AG04449 (cell line): Measurements from ENCODE around the gene PAQR5.

Source experiments
- CTCF ChIA-PET: fragments of 350-600 bp; formaldehyde crosslinking; extraction: SDS; loops from one replicate; lab custom pipeline; 2021; ENCODE audit warnings: antibody characterized with exemption; lab: Yijun Ruan, JAX
- POLR2A ChIA-PET: fragments of 400-600, 350-600 bp; formaldehyde crosslinking; extraction: SDS; loops from one replicate; lab custom pipeline; 2020; ENCODE audit warnings: antibody characterized with exemption, inconsistent platforms; lab: Yijun Ruan, JAX
- DNase-seq: peaks from one replicate; pipeline ENCODE4 v3.0.0-alpha.2; 2010; ENCODE audit warnings: low read depth, low spot score
- H3K4me3 ChIP-seq: 2 replicates; pipeline ENCODE4 v1.5.1; 2011; ENCODE audit warnings: low read depth, mild to moderate bottlenecking, control low read depth, low read length
- CTCF ChIP-seq: IDR thresholded peaks from one replicate; pipeline ENCODE4 v1.5.1; 2011; ENCODE audit warnings: mild to moderate bottlenecking, moderate library complexity, low read length, control low read depth, inconsistent platforms; ENCODE audit not compliant: insufficient read depth; ENCODE audit errors: missing control alignments

Gene PAQR5

DNA sequence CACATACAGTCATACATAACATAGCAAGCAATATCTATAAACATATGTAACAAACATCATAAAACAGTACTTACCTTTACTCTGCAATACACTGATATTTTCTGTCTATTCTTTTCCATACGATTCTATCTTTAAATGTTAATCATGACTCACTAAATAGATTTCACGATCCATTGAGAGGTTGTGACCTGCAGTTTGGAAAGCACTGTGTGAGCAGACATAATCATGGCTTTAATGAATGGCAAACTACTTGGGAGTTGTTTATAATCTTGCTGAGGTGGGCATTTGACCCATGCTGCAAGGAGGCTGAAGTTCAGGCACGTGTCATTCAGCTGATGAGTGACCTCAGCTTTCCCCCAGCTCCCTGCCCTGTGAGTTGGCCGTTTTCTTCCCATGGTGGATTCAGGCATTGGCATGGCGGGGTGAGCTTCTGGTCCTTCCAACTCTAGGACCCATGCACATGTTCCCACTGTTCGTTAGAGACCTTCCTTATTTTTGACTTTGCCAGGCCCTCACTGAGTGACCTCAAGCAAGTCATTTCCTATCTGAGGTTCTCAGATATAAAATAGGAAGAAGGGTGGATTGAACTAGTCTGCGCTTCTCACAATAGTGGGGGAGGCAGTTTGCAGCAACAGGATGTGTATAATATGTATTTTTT, 41.7 kb downstream of the PAQR5 start:
- no peak for TF ChIP-seq CTCF
- H3K4me3 ChIP-seq, result no peak overlapping the region
- no peak for DNase-seq
- ChIA-PET CTCF (no interaction called here), POLR2A (no interaction called here)

- no peak for DNase-seq
- H3K4me3 ChIP-seq, result no peak overlapping the region
- no peak for TF ChIP-seq CTCF
- POLR2A ChIA-PET, result no interaction called here
- CTCF ChIA-PET, result no interaction called here
Measured at GRCh38 chr15:69341356-69341755, 42.6 kb downstream of the PAQR5 start.

GRCh38 chr15:69342460-69343076, 43.9 kb downstream of the PAQR5 start:
- DNase-seq, result no peak
- TF ChIP-seq CTCF, result no peak
- H3K4me3 ChIP-seq, result no peak overlapping the region
- CTCF ChIA-PET, result no interaction called here
- POLR2A ChIA-PET, result no interaction called here

GRCh38 chr15:69343133-69343532, 44.4 kb downstream of the PAQR5 start:
- no peak for TF ChIP-seq CTCF
- POLR2A ChIA-PET, result no interaction called here
- no peak overlapping the region for H3K4me3 ChIP-seq
- CTCF ChIA-PET, result no interaction called here
- no peak for DNase-seq

GRCh38 chr15:69344238-69344637, 45.5 kb downstream of the PAQR5 start:
- TF ChIP-seq CTCF, result no peak
- CTCF ChIA-PET, result interaction anchor here (1.0 to 1.2 kb wide), 2 partner anchors 10 to 51 kb away, joined by 3 read pairs; no protein-coding TSS in a partner anchor
- no peak for DNase-seq
- no peak overlapping the region for H3K4me3 ChIP-seq
- POLR2A ChIA-PET, result no interaction called here

GRCh38 chr15:69346112-69346511, 47.4 kb downstream of the PAQR5 start:
- DNase-seq, result no peak
- no peak overlapping the region for H3K4me3 ChIP-seq
- POLR2A ChIA-PET, result interaction anchor here (1.0 kb wide), 1 partner anchor 49 kb away, joined by 3 read pairs; no protein-coding TSS in a partner anchor
- TF ChIP-seq CTCF, result no peak
- CTCF ChIA-PET, result no interaction called here
